HG03558 (cell line): Measurements from ENCODE around the gene LYZL4.

Experiments
- ATAC-seq: cut with Tn5 transposase; IDR thresholded peaks from one replicate; pipeline ENCODE4 v1.9.1; 2021; ENCODE audit warnings: moderate number of reproducible peaks; ENCODE audit not compliant: unreplicated experiment; ENCODE audit errors: extremely low read depth

Gene LYZL4, protein sequence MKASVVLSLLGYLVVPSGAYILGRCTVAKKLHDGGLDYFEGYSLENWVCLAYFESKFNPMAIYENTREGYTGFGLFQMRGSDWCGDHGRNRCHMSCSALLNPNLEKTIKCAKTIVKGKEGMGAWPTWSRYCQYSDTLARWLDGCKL

DNA sequence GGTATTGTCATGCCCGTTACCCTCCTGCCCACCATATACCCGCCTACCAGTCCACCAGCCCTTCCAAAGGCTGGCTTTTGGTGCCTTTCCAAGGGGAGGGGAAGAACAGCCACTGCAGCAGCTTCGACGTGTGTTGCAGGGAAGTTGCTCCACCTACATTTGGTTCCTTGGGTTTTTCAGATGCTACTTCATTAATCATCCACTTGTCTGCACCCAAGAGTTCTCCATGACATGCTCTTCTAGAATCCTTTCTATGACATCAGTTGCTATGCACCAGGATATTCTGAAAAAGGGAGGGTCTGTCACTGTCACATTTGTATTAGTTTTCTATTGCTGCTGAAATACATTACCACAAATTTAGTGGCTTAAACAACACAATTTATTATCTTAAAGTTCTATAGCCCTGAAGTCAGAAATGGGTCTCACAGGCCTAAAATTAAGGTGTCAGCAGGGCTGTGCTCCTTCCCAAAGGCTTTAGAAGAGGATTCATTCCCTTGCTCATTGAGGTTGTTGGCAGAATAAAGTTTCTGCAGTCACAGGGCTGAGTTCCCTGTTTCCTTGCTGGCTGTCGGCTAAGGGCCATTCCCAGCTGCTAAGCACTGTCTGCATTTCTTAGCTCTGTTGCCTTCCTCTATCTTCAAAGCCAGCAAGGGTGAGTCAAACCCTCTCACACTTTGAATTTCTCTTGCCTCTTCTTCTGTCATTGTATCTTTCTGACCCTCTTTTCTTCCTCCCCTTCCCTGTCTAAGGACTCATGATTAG, at the start of gene LYZL4:
TSS of gene LYZL4 (minus strand) at position 241 of the 762 bp plus-strand sequence. CDS start 3,359 bp downstream, outside the sequence.
- no peak for ATAC-seq

DNA sequence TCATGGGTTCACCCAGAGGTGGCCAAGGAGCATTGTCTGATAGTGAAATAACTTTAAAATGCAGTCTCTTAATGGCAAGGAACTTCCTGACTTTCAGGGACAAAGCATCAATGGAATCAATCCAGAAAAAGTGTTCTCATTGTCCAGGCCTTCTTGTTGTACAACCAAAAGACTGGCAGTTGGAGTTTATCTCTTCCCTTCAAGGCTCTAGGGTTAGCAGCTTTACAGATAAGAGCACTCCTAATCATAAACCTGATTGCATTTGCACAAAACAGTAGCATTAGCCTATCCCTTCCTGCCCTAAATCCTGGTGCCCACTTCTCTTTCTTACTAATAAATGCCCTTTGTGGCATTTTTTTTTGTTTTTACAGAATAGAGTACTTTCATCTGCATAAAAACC, 48.7 kb upstream of the LYZL4 start:
- ATAC-seq = no peak

DNA sequence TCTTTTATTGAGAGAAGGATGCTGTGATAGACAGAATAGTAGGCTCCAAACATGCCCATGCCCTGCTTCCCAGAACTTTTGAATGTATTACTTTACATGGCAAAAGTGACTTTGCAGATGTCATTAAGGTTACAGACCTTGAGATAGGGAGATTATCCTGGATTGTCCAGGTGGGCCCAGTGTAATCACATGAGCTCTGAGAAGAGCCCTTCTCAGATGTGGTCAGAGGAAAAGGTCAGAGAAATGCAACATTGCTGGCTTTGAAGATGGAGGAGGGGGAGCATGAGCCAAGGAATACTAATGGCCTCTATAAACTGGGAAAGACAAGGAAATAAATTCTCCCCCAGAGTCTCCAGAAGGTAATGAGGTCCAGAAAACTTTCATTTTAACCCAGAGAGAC, 45.8 kb upstream of the LYZL4 start:
- no peak for ATAC-seq

DNA sequence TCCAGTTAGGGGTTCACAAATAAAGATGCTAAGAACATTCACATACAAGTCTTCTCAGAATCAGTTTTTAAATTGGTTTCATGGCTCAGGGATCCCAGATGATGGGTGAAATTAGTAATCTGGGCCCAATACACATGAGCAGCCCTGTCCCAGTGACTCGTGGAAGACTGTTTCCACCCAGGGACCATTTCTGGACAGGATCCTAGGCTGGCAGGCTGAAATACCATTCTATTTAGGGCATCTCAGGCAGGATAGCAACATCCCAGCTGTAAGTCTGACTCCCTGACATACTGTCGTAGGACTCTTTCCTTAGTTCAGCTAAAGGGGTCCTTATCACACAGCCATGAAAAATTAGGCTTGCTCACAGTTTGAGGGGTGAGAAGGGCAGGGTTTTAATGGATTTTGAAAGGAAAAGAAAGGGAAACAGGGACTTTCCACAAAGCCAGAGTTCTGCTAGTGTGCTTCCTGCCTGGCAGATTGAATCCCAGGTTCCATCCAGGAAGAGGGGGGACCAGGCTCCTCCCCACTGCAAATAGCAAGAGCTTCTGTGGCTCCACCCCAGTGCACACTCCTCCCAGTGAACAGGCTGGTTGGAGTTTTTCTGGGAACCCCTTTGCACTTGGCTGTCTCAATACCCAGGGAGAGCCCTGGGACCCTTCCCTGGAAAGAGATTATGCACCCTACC, 41.3 kb upstream of the LYZL4 start:
- ATAC-seq = no peak

DNA sequence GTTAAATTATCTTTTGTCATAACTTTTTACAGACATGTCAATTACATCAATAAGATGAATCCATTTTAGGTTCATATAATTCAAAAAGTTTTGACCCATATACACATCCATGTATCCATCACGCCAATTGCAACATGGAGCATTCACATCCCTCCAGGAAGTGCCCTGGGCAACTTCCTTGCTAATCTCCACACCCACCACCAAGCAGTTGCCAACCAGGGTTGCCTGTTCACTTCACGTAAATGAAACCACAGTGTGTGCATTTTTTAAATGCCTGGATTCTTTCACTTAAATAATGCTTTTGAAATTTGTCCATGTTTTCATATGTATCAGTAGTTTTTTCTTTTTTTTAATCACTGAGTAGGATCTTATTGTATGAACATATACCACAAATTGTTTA, 40.7 kb upstream of the LYZL4 start:
- ATAC-seq = no peak

DNA sequence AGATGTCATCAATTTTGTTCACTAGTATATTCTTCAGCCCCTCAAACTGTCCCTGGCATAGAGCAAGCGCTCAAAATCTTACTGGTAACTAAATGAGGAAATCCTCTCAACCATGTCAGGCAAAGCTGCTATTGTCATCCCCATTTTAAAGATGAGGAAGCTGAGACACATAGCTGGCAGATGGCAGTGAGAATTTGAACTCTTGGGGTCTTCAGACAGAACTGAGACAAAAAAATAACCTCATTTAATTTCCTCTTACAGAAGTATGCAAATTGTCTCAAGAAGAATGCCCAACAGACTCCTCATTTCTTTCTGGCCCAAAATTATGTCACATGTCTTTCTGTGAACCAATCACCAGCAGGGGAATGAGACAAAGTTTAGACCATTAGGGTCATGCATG, 40.2 kb upstream of the LYZL4 start:
- ATAC-seq = no peak

DNA sequence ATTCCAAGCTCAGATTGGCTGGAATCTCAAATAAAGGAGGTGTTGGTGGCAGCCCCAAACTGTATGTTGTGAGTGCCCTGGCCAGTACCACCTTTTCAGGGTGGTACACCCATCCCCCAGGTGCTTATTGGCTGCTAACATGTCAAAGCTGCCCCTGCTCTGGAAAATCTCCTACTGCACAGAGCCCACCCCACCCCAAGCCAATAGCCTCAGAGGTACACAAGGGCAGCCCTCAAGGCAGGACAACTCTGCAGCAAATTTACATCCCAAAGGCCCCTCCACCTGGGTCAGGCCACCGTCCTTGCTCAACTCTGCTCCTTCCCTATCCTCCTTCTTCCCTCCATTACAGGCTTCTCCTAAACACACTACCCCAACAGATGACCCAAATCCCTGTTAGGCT, 37.1 kb upstream of the LYZL4 start:
- no peak for ATAC-seq

DNA sequence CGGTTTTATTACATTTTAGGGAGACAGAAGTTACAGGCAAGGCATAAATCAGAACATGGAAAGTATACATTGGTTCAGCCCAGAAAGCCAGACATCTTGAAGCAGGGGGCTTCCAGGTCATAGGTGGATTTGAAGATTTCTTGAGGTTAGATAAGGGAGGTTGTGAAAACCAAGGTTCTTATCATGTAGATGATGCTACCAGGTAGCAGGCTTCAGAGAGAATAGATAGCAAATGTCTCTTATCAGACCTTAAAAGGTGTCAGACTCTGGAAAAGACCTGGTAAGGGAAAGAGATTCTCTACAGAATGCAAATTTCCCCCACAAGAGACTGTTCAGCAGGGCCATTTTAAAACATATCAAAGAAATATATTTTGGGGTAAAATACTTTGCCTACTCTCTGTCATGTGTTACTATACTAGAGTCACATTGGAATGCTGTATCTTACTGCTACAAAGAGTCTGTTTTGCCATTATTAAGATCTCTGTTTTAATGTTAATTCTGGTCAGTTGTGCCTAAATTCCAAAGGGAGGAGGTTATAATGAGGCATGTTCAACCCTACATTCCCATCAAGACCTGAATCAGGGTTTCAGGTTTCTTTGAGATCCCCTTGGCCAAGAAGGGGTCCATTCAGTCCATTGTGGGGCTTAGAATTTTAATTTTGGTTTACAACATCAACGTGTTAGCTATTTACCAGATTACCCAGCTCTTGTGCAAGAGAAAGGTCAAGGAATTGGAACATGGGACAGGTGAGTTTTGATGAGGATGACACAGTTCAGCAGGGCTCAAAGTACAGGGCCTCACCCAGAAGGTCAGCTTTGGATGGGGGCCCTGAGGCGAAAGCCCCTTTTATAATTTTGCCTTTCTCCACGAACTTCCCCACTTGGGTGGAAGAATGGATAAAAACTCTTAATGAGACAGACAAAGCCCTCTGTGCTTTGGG, 36.0 kb upstream of the LYZL4 start:
- ATAC-seq = no peak

DNA sequence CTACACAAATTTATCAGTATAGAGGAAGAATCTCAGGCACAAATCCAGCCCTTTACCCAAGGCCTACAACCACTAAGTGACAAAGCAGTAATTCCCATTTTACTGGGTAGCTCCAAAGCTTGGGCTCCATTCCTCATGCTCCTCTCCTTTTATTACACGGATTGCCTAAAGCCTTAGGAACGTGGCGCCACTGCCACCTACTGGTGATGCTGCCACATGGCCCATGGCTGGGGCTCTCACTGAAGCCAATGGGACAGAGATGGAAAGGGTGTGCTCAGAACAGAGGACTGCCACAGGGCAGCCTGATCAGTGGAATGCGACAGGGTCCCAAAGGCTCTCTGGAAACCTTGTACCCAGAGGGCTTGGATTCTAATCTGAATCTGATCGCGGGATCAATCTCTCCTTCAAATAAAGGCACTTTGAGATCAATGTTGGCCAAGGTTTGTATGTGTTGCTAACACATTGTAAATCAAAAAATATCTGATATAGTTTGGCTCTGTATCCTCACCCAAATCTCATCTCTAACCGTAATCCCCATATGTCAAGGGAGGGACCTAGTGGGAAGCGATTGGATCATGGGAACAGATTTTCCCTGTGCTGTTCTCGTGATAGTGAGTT, 33.5 kb upstream of the LYZL4 start:
- no peak for ATAC-seq

DNA sequence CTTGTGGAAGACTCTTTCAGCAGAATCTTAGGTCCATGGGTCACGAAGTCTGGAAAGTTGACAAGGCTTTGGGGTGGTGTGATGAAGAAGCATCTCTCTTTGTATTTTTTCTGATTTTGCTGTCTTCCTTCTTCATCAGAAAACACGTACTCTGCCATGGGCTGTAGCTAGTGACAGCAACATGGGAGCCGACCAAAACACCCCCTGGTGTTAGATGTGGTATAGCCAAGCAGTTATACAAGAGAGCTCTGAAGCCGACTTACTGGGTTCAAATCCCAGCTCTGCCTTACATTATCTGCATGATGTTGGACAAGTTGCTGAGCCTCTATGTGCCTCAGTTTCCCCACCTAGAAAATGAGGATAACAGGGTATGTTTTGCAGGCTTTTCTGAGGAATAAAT, 32.9 kb upstream of the LYZL4 start:
- no peak for ATAC-seq

DNA sequence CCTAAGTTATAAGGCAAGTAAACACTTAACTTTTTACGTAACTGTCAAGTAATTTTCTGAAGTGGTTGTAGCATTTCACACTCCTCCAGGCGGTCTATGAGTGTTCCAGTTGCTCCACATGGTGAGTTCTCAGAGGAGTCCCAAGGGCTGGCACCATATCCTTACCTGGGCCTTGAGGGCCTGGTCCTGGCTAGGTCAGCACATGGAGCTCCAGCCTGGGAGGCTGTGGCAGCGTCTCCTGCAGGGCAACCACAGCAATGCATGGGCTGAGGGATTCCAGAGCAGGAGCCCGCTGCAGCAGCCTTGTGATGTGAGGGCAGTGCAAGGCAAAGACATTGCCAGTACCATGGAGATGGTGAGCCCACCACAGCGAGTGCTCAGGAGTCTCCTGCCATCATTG, 32.2 kb upstream of the LYZL4 start:
- no peak for ATAC-seq

DNA sequence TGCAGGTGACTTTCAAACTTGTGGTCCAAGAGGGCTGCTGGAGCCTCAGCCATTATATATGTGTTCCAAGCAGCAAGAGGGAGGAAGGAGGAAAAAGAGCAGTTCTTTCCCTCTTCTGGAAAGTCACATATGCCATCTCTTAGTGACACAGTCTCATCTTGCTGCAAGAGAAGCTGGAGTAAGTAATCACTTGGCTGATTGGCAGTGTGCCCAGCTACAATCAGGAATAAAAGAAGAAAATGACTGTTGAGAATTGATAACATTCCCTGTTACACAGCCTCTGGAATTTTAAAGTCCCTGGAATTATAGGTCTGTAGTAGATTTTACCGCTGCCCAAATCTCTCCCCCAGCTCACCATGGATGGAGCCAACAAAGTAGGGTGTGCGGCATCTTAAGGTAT, 31.4 kb upstream of the LYZL4 start:
- no peak for ATAC-seq

DNA sequence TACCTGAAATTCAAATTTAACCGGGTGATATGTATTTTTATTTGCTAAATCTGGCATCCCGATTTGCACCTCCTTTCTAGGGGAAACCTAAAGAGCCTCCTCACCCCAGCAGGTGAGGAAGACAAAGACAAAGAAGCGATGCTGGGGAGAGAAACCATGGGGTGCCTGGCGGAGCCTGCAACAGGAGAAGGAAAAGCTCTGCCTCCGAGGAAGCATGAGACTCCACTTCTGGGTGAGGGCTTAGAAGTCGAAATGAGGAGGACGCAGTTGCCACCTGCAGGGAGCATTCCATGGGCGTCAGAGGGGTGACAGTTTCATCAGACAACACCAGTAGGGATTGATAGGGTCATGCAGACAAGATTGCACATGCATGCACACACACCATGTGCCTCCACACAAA, 30.5 kb upstream of the LYZL4 start:
- ATAC-seq = no peak

DNA sequence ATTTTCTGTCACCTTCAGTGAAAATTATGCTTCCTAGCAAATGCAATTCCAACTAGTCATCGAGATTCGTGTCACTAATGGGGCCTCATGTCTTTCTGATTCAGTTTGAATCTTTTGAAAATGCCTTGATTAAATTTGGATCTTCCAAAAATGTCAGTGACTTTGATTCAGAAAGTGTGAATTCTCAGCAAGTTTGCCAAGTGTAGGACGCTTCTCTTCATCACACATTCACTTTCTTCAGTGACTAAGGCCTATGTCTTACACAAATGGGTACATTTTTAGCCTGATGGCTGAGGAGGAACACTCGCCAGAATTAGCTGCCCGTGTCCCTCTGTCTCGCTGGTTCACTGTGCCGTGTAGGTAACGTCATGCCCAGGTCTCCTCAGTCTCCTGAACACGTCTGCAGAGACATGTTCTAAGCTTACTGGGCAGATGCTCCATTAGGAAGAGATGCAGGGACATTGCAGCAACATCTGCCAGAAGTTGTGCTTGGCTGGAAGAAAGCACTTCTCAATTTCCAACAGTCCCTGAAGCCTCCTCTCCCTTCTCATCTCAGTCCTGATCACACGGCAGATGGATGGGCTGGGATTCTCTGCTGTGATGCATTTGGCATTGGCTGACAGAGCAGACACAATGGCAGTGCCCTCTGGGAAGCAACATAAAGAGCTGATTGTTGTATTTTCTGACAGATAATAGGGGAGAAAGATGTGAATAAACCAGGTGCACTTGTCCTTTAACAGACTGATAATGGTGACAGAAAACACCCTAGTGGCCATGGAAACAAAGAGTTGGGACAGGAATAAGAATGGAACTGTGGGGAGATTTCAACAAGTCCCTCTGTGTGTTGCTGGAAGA, 29.1 kb upstream of the LYZL4 start:
- no peak for ATAC-seq

DNA sequence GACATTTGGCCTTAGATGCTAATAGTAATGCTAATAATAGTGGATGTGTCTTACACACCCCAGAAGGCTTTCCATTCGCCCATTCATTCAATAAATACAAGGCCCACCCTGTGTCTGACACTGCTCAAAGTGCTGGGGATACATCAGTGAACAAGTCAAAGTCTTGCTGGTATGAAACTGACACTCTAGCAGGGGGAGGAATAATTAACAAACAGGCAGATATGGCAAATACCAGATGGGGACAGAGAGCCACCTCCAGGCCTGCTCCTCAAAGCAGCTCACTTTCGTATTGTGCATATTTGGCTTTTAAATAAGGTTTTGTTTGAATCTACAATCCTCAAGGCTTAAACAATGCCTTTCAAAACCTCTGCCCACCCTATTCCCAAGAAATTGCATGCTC, 28.3 kb upstream of the LYZL4 start:
- no peak for ATAC-seq

DNA sequence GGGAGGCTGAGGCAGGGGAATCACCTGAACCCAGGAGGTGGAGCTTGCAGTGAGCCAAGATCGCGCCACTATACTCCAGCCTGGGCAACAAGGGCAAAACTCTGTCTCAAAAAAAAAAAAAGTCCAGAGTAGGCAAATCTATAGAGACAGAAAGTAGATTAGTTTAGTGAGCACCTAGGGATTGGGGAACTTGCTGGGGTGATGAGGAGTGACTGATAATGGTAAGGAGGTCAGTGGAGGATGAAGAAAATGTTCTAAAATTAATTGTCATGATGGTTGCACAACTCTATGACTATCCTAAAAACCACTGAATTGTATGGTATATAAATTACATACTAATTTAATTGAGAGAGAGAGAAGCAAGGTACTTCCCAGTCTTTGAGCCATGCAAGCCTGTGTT, 27.8 kb upstream of the LYZL4 start:
- no peak for ATAC-seq

DNA sequence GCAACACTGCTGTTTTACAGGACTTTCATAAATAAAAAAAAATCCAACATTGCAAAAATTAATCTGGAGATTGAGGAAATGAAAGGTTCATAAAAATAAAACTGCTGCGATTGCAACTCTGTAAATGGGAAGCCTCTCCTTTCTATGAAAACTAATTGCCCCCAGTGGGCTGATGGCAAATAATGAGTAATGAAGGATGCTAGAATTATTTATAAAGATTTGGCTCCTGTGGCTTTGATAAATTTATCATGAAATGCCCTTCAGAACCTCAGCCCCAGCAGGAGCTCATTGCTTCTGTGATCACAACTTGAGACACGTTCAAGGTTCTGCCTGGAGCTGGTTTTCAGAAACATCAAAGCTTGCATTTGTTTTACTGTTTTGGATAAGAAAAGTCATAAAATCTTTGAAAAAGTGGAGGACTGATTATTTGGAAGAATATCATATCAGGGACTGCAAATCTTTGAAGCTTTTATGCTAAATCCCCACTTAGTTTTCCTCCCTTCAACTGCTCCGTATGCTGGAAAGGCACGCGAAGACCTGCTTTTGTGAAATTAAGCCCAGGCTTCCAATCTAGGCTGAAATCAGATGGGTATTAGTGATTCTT, 24.5 kb upstream of the LYZL4 start:
- no peak for ATAC-seq

DNA sequence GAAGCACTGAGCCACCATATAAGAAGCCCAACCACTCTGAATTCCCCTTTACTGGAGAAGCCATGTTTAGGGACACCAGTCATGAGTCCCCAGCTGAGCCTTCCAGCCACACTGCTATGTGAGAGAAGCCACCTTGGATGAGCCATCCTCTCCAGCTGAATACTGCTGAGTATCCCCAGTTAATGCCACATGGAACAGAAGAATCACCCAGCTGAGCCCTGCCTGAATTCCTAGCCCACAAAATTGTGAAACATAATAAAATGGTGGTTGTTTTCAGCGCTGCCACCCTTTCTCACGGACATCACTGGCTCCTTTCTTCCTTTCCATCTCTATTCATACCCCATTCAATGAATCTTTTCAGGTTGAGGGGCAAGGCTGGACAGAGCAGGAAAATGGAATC, 22.1 kb upstream of the LYZL4 start:
- no peak for ATAC-seq
